Measurements from ENCODE around the gene MDP1. TPM values are rescaled to one million over a fixed set of nuclear protein-coding genes. Genes with fewer than 3 reads are reported as not detected.
A peak's percentile ranks its signal among the peaks of the same experiment; 100 is the strongest.

MDP1 gene
- total RNA-seq, 1 donor from 2014 or later: 58.8 TPM

DNA sequence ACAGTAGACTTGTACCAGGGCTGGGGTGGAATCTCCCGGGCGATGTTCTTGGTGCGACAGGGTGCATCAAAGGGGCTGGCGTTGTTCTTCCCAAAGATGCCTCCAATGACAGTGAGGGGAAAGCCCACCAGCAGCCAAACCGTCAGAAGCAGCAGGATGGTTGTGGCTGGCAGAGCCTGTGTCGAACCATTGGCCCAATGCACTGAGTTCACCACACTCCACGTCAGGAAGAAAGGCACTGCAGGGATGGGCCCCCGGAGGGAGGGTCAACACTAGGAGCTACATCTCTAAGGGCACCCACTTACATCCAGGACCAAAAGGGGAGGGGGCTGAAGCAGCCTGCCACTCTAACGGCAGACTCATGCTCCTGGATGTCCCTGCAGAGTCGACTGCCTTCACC, 25.4 kb downstream of the MDP1 start:
- Histone ChIP-seq H3K9me3 (no peaks in the 10 kb centered on the region), H3K4me3 (no peak overlapping the region), H3K27me3 (no peaks in the 10 kb centered on the region), H3K27ac (no peak overlapping the region), H3K4me1 (peaks cover 8 to 28% of the 10 kb centered on the region in 2 donors), H3K36me3 (peaks cover 21 to 26% of the 10 kb centered on the region in 2 donors)
- intact Hi-C loops (cut with DNase I): no loop called here
- no peak for DNase-seq (ENCODE audit: low spot score in 2 of 2)
- TF ChIP-seq CTCF (IDR thresholded peaks at IDR 0.05): no peak

GRCh38 chr14:24189460-24189859, 26.4 kb downstream of the MDP1 start:
- H3K27me3 ChIP-seq: no peaks in the 10 kb centered on the region
- no peak for TF ChIP-seq CTCF (IDR thresholded peaks at IDR 0.05)
- H3K9me3 ChIP-seq: no peaks in the 10 kb centered on the region
- peaks cover 5 to 25% of the 10 kb centered on the region in 2 donors for H3K4me1 ChIP-seq
- H3K4me3 ChIP-seq: no peak overlapping the region
- H3K27ac ChIP-seq: peak overlapping the region in 1 of 2 donors; percentile 17
- intact Hi-C loops (cut with DNase I): loop anchor here (2.0 kb wide), 3 partner anchors 29 to 75 kb away; partner anchors contain the start of genes DCAF11, IRF9, NRL and PSME2
- no peak for DNase-seq (ENCODE audit: low spot score in 2 of 2)
- peaks cover 23 to 36% of the 10 kb centered on the region in 2 donors for H3K36me3 ChIP-seq

- TF ChIP-seq CTCF (IDR thresholded peaks at IDR 0.05): no peak
- Histone ChIP-seq H3K36me3 (peaks cover 26 to 40% of the 10 kb centered on the region in 2 donors), H3K4me3 (peak overlapping the region in 1 of 2 donors; percentile 83), H3K9me3 (no peaks in the 10 kb centered on the region), H3K4me1 (peaks cover 1 to 20% of the 10 kb centered on the region in 2 donors), H3K27ac (peak overlapping the region in 1 of 2 donors; percentile 17), H3K27me3 (no peaks in the 10 kb centered on the region)
- no peak for DNase-seq (ENCODE audit: low spot score in 2 of 2)
- intact Hi-C loops (cut with DNase I): loop anchor here (2.0 kb wide), 3 partner anchors 28 to 74 kb away; partner anchors contain the start of genes DCAF11, IRF9, NRL and PSME2
These were observed 26.8 kb downstream of the MDP1 start for GRCh38 chr14:24189059-24189375.

DNA sequence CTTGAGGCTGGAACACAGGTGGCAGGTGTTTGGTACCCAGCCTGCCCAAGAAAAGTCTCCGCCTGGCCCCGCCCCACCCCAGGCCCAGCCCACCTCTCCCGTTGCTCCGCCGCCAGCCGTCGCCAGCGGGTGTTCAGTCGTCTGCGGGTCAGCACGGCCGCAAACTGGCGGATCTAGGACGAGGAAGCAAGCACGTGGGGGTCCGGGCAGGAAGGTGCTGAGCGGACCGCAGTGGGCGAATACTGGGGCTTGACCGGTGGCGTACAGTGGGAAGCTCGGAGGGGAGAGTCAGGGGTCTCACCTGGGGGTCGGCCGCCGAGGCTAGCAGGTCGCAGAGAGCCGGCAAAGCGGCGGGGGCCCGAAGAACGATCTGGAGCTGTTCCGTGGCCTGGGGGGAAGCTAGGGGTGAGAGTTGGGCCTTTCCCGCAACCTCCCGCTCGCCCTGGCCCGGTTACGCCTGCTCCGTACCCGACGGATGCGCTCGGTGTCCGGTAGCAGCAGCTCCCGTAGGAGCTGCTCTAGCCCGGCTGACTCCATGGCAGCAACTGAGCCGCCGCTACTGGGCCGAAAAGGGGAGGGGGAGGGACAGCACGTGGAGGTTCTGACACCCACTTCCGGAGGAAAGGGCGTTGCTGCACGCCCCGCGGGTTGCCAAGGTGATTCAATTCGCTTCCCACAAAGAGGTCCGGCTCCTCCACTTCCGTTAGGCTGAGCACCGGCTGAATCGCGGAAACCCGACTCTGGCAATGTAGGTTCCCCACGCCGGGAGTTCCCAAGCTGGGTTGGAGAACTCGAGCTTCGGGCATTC, 27.4 kb downstream of the MDP1 start, which contains the start of gene IPO4:
Gene IPO4, minus strand, starts transcription at position 566 of the 808 bp plus-strand sequence. Its CDS starts 29 bp downstream, at position 537.
- no peak for TF ChIP-seq CTCF (IDR thresholded peaks at IDR 0.05)
- H3K4me3 ChIP-seq: peak within 1 kb of the TSS; percentile 50 to 83
- peaks cover 0 to 19% of the 10 kb centered on the region in 2 donors for H3K4me1 ChIP-seq
- intact Hi-C loops (cut with DNase I): loop anchor here (2.0 kb wide), 3 partner anchors 28 to 74 kb away; partner anchors contain the start of genes DCAF11, IRF9, NRL and PSME2
- no peaks in the 10 kb centered on the region for H3K27me3 ChIP-seq
- DNase-seq (ENCODE audit: low spot score in 2 of 2): peak; percentile 81 to 97
- H3K36me3 ChIP-seq: peaks cover 32 to 46% of the 10 kb centered on the region in 2 donors
- H3K27ac ChIP-seq: peak within 1 kb of the TSS; percentile 43 to 58
- H3K9me3 ChIP-seq: no peaks in the 10 kb centered on the region

DNA sequence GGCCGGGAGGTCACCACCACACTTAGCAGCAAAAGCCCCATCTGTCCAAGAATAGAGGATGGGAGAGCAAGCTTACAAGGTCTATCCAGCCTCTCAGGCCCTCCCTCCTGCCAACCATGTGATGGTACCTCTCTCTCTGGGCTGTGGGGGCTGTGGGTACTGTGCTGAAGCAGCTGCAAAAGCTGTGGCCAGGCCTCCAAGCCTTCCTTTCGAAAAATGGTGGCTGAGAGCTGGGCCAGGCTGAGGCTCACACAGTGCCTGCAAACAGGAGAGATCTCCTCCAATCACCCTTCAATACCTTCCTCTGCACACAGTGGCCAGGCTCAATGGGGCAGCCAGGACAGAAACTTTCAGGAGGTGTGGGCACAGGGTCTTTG, 28.3 kb downstream of the MDP1 start:
- Histone ChIP-seq H3K4me3 (peak overlapping the region in 1 of 2 donors; percentile 83), H3K27ac (no peak overlapping the region)

More for the DNA sequence above, 28.3 kb downstream of the MDP1 start:
- intact Hi-C loops (cut with DNase I): no loop called here
- Histone ChIP-seq H3K36me3 (peaks cover 33 to 48% of the 10 kb centered on the region in 2 donors), H3K9me3 (no peaks in the 10 kb centered on the region), H3K4me1 (peaks cover 0 to 19% of the 10 kb centered on the region in 2 donors), H3K27me3 (no peaks in the 10 kb centered on the region)
- DNase-seq (ENCODE audit: low spot score in 2 of 2): no peak
- no peak for TF ChIP-seq CTCF (IDR thresholded peaks at IDR 0.05)

Data from ascending aorta (tissue), 2 donors.